SK-N-SH (cell line): ENCODE data around the gene SPSB1. TPM values are rescaled to one million over a fixed set of nuclear protein-coding genes. Genes with fewer than 3 reads are reported as not detected.

Experiments used
- CTCF ChIA-PET: fragments of 300-600, 350-600 bp; formaldehyde crosslinking; extraction: SDS; loops from one replicate; lab custom pipeline; 2021; lab: Yijun Ruan, JAX
- POLR2A ChIA-PET: fragments of 350-600 bp; sonication (Branson Sonifier 250); formaldehyde crosslinking; extraction: SDS; loops from one replicate; lab custom pipeline; 2020; ENCODE audit warnings: antibody characterized with exemption, inconsistent platforms; lab: Yijun Ruan, JAX
- DNase-seq: peaks from one replicate; pipeline ENCODE4 v3.0.0; 2012
- H2AFZ ChIP-seq: fragments of 200-600 bp; sonication (generic); 2 replicates; pipeline ENCODE4 v1.8.1; 2016; ENCODE audit warnings: antibody characterized with exemption, mild to moderate bottlenecking, low read depth
- H3F3A ChIP-seq: fragments of 200-600 bp; sonication (generic); replicated peaks from 2 replicates; pipeline ENCODE3; 2016; ENCODE audit warnings: antibody characterized with exemption, mild to moderate bottlenecking; ENCODE audit not compliant: insufficient read depth
- H3K27ac ChIP-seq, 2 experiments: fragments of 200-500 bp in 1 of 2; fragments of 200-600 bp in 1 of 2; sonication (Bioruptor generic) in 1 of 2; sonication (generic), shearing (Covaris generic) in 1 of 2; 2 replicates each; pipeline versions ENCODE4 v1.5.1 to v1.6.1; 2014 to 2016; ENCODE audit warnings: low read depth in 2 of 2, inconsistent platforms in 1 of 2, low read length in 1 of 2, mild to moderate bottlenecking in 1 of 2, mixed read lengths in 1 of 2
- H3K27me3 ChIP-seq: fragments of 200-600 bp; sonication (generic), shearing (Covaris generic); 2 replicates; pipeline ENCODE4 v1.6.1; 2016; ENCODE audit warnings: mixed run types; ENCODE audit not compliant: insufficient read depth
- H3K36me3 ChIP-seq, 2 experiments: fragments of 200-500 bp in 1 of 2; fragments of 200-600 bp in 1 of 2; sonication (Bioruptor generic) in 1 of 2; sonication (generic) in 1 of 2; replicated peaks in 1 of 2; 2 replicates each; pipeline versions ENCODE3 to v1.5.1; 2014 to 2016; ENCODE audit warnings: low read length in 1 of 2, mild to moderate bottlenecking in 1 of 2; ENCODE audit not compliant: insufficient read depth in 2 of 2, control insufficient read depth in 1 of 2
- H3K4me1 ChIP-seq, 2 experiments: fragments of 200-500 bp in 1 of 2; fragments of 200-600 bp in 1 of 2; sonication (Bioruptor generic) in 1 of 2; sonication (generic), shearing (Covaris generic) in 1 of 2; 2 replicates each; pipeline versions ENCODE4 v1.5.1 to v1.6.1; 2014 to 2016; ENCODE audit warnings: low read depth in 1 of 2, low read length in 1 of 2, mixed run types in 1 of 2; ENCODE audit not compliant: insufficient read depth in 2 of 2, control insufficient read depth in 1 of 2
- H3K4me2 ChIP-seq: fragments of 200-600 bp; sonication (generic), shearing (Covaris generic); 2 replicates; pipeline ENCODE4 v1.6.1; 2017; ENCODE audit warnings: mixed run types
- H3K4me3 ChIP-seq, 2 experiments: fragments of 200-500 bp in 1 of 2; fragments of 200-600 bp in 1 of 2; sonication (Bioruptor generic) in 1 of 2; sonication (generic), shearing (Covaris generic) in 1 of 2; 2 replicates each; pipeline versions ENCODE4 v1.5.1 to v1.8.1; 2014 to 2016; ENCODE audit warnings: low read depth in 2 of 2, inconsistent platforms in 1 of 2, low read length in 1 of 2, mild to moderate bottlenecking in 1 of 2, mixed read lengths in 1 of 2, moderate library complexity in 1 of 2
- H3K79me2 ChIP-seq: fragments of 200-600 bp; sonication (generic); 2 replicates; pipeline ENCODE4 v1.8.1; 2017; ENCODE audit warnings: mild to moderate bottlenecking; ENCODE audit not compliant: insufficient read depth
- H3K9ac ChIP-seq: fragments of 200-600 bp; sonication (generic); 2 replicates; pipeline ENCODE4 v1.6.1; 2017; ENCODE audit warnings: mixed run types
- H3K9me2 ChIP-seq: fragments of 200-600 bp; sonication (generic); 2 replicates; pipeline ENCODE4 v1.6.1; 2017; ENCODE audit warnings: mixed run types
- H3K9me3 ChIP-seq: fragments of 200-600 bp; sonication (generic); 2 replicates; pipeline ENCODE4 v1.6.1; 2017; ENCODE audit warnings: mixed run types, mild to moderate bottlenecking, moderate library complexity
- H4K20me1 ChIP-seq: fragments of 200-600 bp; sonication (generic); 2 replicates; pipeline ENCODE4 v1.6.1; 2017; ENCODE audit warnings: mild to moderate bottlenecking, mixed run types; ENCODE audit not compliant: insufficient read depth
- ELF1 ChIP-seq: IDR thresholded peaks from 2 replicates; pipeline ENCODE4 v1.4.0; 2012
- FOSL2 ChIP-seq: IDR thresholded peaks from 2 replicates; pipeline ENCODE4 v1.4.0; 2012; ENCODE audit warnings: low read depth, mild to moderate bottlenecking, moderate library complexity, borderline replicate concordance
- FOXJ3 ChIP-seq: sonication (generic); formaldehyde crosslinking; IDR thresholded peaks from 2 replicates; pipeline ENCODE4 v1.5.1; 2020; ENCODE audit warnings: mild to moderate bottlenecking, missing genetic modification reagents
- GABPA ChIP-seq: IDR thresholded peaks from 2 replicates; pipeline ENCODE4 v1.4.0; 2012; ENCODE audit warnings: low read depth, mild to moderate bottlenecking
- MAX ChIP-seq: IDR thresholded peaks from 2 replicates; pipeline ENCODE4 v1.4.0; 2012; ENCODE audit warnings: low read depth
- MEF2A ChIP-seq: IDR thresholded peaks from 2 replicates; pipeline ENCODE4 v1.4.0; 2012; ENCODE audit warnings: low read depth, borderline replicate concordance
- PBX3 ChIP-seq: IDR thresholded peaks from 2 replicates; pipeline ENCODE4; 2012
- RAD21 ChIP-seq: IDR thresholded peaks from 2 replicates; pipeline ENCODE4 v1.6.1; 2012; ENCODE audit warnings: mild to moderate bottlenecking, low read length
- RCOR1 ChIP-seq: fragments of 150-350 bp; IDR thresholded peaks from 2 replicates; pipeline ENCODE4 v1.6.1; 2017; ENCODE audit warnings: antibody characterized with exemption, low read length
- SIN3A ChIP-seq: IDR thresholded peaks from 2 replicates; pipeline ENCODE4 v1.6.1; 2012; ENCODE audit warnings: low read depth, mild to moderate bottlenecking, low read length, moderate library complexity, borderline replicate concordance
- USF1 ChIP-seq: IDR thresholded peaks from 2 replicates; pipeline ENCODE4 v1.4.0; 2012; ENCODE audit warnings: low read depth, borderline replicate concordance
- WGBS: methylation state at CpG from one replicate; pipeline ENCODE4 v1.1.6; 2017; ENCODE audit warnings: low lambda C conversion rate; 5-methylcytosine and 5-hydroxymethylcytosine counted together
- polyA plus RNA-seq, 3 experiments: library from polyadenylated mRNA; depleted of rRNA; stranded (reverse); fragments of >200 nt; gene quantifications; 2 replicates each; pipeline ENCODE4 v1.2.3, GENCODE V29; 2012

Gene SPSB1
- polyA plus RNA-seq, 1 of the 3 experiments (the other 2 are of a cell fraction): 9.2 TPM

- no peaks in the 10 kb centered on the region for H3K79me2 ChIP-seq
- H3F3A ChIP-seq: no peaks in the 10 kb centered on the region
- H3K36me3 ChIP-seq: peaks cover 0 to 15% of the 10 kb centered on the region in 2 experiments
- no peak overlapping the region for H3K27ac ChIP-seq
- H3K27me3 ChIP-seq: no peaks in the 10 kb centered on the region
- no peak overlapping the region for H3K4me2 ChIP-seq
- no peaks in the 10 kb centered on the region for H3K9me2 ChIP-seq
- H3K4me1 ChIP-seq: peaks cover 7 to 37% of the 10 kb centered on the region in 2 experiments; a peak in 3 of 4 replicates
- no peaks in the 10 kb centered on the region for H4K20me1 ChIP-seq
- H3K9ac ChIP-seq: no peak overlapping the region
- CTCF ChIA-PET: interaction anchor here (0.5 to 5.1 kb wide), 13 partner anchors 13 to 307 kb away, joined by 3 to 31 read pairs (median 4); partner anchors contain the start of gene H6PD
- POLR2A ChIA-PET: no interaction called here
- WGBS: 90% methylated on average over 7 of the region's 21 CpGs
- H2AFZ ChIP-seq: no peak overlapping the region
- DNase-seq: no peak
- H3K9me3 ChIP-seq: no peaks in the 10 kb centered on the region
- no peak overlapping the region for H3K4me3 ChIP-seq
- TF ChIP-seq PBX3 (no peak), FOSL2 (no peak), SIN3A (no peak), GABPA (no peak), RCOR1 (no peak), MAX (no peak), FOXJ3 (CRISPR knock-in tag) (no peak), ELF1 (no peak)
These were observed 42.0 kb upstream of the SPSB1 start for GRCh38 chr1:9250411-9251381.

- Histone ChIP-seq H3K9ac (no peak overlapping the region), H3K79me2 (no peaks in the 10 kb centered on the region), H3F3A (no peaks in the 10 kb centered on the region), H3K4me2 (no peak overlapping the region), H3K9me2 (no peaks in the 10 kb centered on the region), H3K27ac (no peak overlapping the region; a peak in 1 of 4 replicates), H2AFZ (no peak overlapping the region), H3K27me3 (no peaks in the 10 kb centered on the region), H3K4me1 (peaks cover 7 to 37% of the 10 kb centered on the region in 2 experiments; a peak in 3 of 4 replicates), H3K9me3 (no peaks in the 10 kb centered on the region), H3K36me3 (peaks cover 0 to 19% of the 10 kb centered on the region in 2 experiments), H4K20me1 (no peaks in the 10 kb centered on the region), H3K4me3 (no peak overlapping the region)
- ChIA-PET CTCF (interaction anchor here (1.0 to 5.1 kb wide), 6 partner anchors 12 to 243 kb away, joined by 3 to 31 read pairs (median 6); partner anchors contain the start of gene H6PD), POLR2A (no interaction called here)
- TF ChIP-seq RCOR1 (no peak), ELF1 (no peak), RAD21 (no peak), PBX3 (no peak), USF1 (no peak), MEF2A (no peak)
- 100% methylated on average over 1 of the region's 6 CpGs for WGBS
- peak; percentile 61 for DNase-seq
These were observed 41.2 kb upstream of the SPSB1 start for GRCh38 chr1:9251501-9251900.
